Measurements from ENCODE around the gene ZNF555. TPM values are rescaled to one million over a fixed set of nuclear protein-coding genes. Genes with fewer than 3 reads are reported as not detected.
A peak's percentile ranks its signal among the peaks of the same experiment; 100 is the strongest.

The ZNF555 gene
- polyA plus RNA-seq, 1 donor = 13.3 TPM

DNA sequence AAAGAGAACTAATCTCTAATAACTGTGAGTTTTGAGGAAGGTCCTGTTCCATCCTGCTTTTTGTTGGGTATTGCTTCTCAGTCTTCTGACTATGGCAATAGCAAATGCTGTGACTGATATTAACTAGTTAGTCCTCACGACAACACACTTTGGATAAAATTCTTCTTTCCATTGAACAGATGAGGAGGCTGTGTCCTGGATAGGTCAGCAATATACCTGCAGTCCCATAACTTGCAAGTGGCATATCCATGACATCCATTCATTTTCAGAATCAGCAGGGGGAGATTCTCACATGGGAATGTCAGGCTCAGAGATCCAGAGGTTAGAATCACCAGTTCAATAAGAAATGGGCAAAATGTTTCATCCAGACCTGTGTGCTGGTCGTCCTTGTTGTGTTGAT, 14.3 kb upstream of the ZNF555 start:
- no peak for DNase-seq

- no peak for DNase-seq
Measured at GRCh38 chr19:2827840-2828489, 13.3 kb upstream of the ZNF555 start.

DNA sequence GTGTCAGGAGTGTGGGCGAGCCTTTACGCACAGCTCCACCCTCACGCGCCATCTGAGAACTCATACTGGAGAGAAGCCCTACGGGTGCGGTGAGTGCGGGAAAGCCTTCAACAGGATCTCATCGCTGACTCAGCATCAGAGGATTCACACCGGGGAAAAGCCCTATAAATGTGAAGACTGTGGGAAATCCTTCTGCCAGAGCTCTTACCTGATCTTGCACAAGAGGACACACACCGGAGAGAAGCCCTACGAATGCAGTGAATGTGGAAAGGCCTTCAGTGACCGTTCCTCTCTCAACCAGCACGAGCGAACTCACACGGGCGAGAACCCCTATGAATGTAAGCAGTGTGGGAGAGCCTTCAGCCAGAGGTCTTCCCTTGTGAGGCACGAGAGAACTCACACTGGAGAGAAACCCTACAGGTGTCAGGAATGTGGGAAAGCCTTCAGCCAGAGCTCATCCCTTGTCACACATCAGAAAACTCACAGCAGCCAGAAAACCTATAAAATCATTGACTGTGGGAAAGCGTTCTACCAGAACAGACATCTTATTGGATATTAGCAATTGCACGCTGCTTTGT, 6.9 kb upstream of the ZNF555 start:
- no peak for DNase-seq

- DNase-seq = no peak
Measured at GRCh38 chr19:2837430-2837829, 3.8 kb upstream of the ZNF555 start.

DNA sequence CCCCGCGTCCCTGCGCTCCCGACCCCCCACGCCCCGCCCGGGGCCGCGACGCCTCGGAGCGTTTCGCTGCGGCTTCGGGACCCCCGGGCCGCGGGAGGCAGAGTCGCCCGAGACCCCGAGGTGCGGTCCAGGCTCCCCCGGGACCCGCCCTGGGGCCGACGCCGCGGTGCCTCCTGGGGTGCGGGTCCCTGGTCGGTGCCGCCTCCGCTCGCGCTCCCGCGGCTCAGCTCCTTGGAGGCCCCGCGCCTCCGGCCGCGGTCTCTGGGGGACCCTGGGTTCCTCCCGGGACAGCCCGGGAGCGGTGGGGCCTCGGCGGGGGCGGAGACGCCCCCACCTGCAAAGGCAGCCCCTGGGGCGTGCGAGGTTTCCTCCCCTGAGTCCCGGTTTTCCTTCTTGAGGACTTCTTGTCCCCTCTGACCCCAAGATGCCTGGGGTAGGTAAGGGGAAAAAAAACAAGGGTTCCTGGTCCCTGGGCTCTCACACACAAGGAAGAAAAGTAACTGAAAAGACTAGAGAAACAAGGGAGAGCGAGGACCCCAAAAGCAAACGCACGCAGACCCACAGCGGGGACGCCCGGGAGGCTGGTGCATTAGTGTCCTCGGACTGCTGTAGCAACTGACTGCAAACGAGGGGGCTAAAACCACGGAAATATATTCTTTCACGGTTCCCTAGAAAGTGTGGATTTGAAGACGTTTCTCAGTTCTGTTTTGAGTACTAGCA, 740 bp downstream of the ZNF555 start:
- DNase-seq = no peak

DNA sequence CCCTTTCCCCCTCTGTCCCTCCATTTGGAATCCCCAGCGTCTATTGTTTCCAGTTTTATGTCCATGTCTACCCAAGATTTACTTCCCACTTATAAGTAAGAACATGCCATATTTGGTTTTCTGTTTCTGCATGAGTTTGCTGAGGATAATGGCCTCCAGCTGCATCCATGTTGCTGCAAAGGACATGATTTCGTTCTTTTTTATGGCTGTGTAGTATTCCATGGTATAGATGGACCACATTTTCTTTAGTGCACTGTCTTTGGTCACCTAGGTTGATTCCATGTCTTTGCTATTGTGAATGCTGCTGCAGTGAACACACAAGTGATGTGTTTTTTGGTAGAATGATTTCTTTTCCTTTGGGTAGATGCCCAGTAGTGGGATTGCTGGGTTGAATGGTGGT, 3.8 kb downstream of the ZNF555 start:
- no peak for DNase-seq

DNA sequence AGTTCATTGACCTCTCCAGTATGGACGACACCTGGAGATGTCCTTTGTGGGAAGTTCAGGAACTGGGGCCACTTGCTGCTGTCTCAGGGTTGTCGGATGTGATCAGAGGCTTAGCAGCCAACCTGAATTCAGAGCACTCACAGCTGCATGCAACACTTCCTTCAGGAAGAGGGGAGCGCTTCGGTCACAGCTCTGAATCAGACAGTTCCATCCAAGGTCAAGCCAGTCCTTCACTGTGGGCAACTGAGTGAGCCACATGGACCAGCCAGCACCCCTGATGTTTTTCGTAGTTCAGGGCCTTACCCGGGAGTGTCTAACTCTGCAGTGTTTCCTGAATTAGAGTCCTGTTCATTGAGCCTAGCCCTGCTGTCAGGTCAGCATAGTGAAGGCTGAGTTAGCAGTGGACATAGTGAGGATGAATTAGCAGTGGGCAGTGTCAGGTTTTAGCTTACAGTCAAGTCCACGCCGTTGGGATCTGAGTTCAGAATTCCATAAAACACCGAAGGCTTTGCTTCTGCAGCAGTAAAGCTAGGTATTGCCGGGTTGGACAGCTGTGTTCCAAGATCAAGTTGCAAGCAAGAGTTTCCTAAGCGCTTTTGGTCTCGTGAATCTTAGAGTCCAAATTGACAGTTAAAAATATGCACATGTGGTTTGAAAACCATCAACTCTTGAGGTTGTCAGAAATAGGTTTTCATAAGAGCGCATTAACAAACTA, 5.1 kb downstream of the ZNF555 start:
- no peak for DNase-seq

GRCh38 chr19:2847507-2847906, 6.2 kb downstream of the ZNF555 start:
- DNase-seq = no peak

DNA sequence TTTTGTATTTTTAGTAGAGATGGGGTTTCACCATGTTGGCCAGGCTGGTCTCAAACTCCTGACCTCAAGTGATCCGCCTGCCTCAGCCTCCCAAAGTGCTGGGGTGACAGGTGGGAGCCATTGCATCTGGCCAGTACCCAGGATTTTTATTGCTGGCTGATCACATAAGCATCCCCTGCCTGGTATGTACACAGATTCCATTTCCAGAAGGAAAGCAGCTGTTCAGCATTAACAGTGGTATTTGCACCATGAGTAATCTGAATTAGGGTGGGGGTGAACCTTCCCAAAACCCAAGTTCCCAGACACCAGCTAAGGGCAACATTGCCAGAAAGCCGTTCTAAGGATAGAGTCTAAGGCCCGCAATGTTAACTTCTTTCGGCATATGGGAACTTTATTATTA, 7.3 kb downstream of the ZNF555 start:
- peak; percentile 40 for DNase-seq

GRCh38 chr19:2850256-2850925, 9.1 kb downstream of the ZNF555 start:
- DNase-seq = no peak

DNA sequence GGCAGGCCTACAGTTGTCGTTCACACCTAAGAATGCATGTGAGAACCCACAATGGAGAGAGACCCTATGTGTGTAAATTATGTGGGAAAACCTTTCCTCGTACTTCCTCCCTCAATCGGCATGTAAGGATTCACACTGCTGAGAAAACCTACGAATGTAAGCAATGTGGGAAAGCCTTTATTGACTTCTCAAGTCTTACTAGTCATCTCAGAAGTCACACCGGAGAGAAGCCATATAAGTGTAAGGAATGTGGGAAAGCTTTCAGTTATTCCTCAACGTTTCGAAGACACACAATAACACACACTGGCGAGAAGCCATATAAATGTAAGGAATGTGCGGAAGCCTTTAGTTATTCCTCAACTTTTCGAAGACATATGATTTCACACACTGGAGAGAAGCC, 11.3 kb downstream of the ZNF555 start:
- DNase-seq = no peak

- DNase-seq = no peak
Measured at GRCh38 chr19:2853015-2853606, 11.8 kb downstream of the ZNF555 start.

- DNase-seq = no peak
Measured at GRCh38 chr19:2854849-2855248, 13.6 kb downstream of the ZNF555 start.

- DNase-seq = no peak
Measured at GRCh38 chr19:2856457-2857050, 15.3 kb downstream of the ZNF555 start.

DNA sequence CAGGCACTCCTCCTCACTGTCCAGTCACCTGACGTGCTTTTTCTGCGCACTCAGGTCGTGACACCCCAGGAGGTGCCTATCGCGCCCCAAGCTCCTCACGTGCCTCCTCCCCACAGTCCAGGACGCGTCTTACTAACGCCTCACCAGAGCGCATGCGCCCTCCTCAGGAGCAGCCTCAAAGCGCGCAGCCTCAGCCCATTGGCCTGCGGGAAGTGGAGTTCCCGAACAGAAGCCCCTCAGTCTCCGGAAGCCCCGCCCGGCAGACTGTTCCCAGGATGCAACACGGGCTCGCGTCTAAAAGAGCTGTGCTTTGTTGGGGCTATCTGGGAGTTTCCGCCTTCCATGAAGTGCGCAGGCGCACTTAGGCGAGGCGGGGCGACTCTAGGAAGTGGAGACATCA, 17.6 kb downstream of the ZNF555 start:
- DNase-seq = no peak

GRCh38 chr19:2863816-2864215, 22.5 kb downstream of the ZNF555 start:
- no peak for DNase-seq

DNA sequence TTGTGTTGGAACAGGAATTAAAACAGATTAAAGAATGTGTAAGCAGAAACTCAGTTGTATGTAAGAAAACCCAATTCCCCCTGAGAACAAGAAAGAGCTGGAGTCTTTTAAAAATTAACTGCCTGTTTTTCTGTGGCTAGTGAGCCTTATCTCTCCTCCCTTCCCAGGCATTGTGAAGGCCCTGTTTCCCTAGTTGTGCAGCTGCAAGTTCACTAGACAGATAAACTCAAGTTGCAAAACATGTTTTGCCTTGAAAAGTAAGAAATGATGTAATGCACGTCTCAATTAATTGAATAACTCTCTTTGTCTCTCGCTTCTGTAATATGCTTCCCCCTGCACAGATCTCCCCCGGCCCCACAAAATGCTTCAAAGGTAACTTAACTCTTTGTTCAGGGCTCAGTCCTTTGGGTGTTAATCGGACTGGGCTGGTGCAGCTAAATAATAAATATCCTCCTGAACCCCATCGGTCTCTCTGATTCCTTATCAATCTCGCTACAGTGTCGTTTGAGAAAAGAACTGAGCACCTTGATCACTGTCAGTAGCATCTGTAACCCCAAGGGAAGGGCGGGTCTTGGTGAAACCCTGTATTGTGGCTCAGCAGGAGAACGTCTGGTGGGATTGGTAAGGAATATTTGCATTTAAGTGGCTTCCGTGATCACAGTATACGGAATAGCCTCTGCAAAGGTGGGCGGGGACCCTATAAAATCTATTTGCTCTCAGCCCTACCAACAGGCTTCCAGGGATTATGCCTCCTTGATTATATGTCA, 24.2 kb downstream of the ZNF555 start:
- DNase-seq = no peak

- DNase-seq = no peak
Measured at GRCh38 chr19:2866495-2867024, 25.3 kb downstream of the ZNF555 start.

GRCh38 chr19:2867025-2867991, 26.0 kb downstream of the ZNF555 start, which contains the start of gene ZNF556:
Gene ZNF556, plus strand, starts transcription at chr19:2867335. Its CDS starts 87 bp downstream, at chr19:2867422.
- DNase-seq = peak; percentile 56

DNA sequence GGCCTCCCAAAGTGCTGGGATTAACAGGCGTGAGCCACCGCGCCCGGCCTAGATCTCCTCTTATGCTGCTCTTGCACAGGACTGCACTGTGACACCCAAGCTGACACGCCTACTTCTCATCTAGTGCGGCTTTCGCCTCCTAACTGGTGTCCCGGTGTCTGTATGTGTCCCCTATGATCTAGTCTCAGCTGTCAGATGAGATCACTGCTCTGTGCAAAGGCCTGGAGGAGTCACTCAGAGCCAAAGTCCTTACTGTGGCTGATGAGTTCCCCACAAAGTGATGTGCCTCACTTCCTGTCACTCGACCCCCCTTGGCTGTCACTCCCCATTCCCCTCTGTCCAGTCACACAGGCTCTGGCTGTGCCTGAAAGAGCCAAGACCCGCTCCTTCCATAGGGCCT, 28.3 kb downstream of the ZNF555 start:
- DNase-seq = no peak

Measured in hindlimb muscle (tissue), 1 donor.